SK-N-DZ (cell line): Measurements from ENCODE around the gene OSBPL7. TPM values are rescaled to one million over a fixed set of nuclear protein-coding genes. Genes with fewer than 3 reads are reported as not detected.
A peak's percentile ranks its signal among the peaks of the same experiment; 100 is the strongest.

ENCODE experiments used
- DNase-seq: peaks from one replicate; pipeline ENCODE4 v3.0.0-alpha.2; 2015; ENCODE audit warnings: low spot score
- polyA plus RNA-seq, 2 experiments: library from polyadenylated mRNA; depleted of rRNA; stranded (reverse); fragments of >200 nt; gene quantifications; 2 replicates each; pipeline ENCODE4 v1.2.3, GENCODE V29; 2014

OSBPL7 gene, protein sequence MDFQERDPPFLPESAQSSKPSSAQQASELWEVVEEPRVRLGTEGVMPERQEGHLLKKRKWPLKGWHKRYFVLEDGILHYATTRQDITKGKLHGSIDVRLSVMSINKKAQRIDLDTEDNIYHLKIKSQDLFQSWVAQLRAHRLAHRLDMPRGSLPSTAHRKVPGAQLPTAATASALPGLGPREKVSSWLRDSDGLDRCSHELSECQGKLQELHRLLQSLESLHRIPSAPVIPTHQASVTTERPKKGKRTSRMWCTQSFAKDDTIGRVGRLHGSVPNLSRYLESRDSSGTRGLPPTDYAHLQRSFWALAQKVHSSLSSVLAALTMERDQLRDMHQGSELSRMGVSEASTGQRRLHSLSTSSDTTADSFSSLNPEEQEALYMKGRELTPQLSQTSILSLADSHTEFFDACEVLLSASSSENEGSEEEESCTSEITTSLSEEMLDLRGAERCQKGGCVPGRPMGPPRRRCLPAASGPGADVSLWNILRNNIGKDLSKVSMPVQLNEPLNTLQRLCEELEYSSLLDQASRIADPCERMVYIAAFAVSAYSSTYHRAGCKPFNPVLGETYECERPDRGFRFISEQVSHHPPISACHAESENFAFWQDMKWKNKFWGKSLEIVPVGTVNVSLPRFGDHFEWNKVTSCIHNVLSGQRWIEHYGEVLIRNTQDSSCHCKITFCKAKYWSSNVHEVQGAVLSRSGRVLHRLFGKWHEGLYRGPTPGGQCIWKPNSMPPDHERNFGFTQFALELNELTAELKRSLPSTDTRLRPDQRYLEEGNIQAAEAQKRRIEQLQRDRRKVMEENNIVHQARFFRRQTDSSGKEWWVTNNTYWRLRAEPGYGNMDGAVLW
- polyA plus RNA-seq (2014; cell fraction: cytosol; rRNA removed): 6.6 and 9.5 TPM in 2 replicates
- polyA plus RNA-seq (2014; cell fraction: nucleus; rRNA removed): 80.3 and 121 TPM in 2 replicates

DNA sequence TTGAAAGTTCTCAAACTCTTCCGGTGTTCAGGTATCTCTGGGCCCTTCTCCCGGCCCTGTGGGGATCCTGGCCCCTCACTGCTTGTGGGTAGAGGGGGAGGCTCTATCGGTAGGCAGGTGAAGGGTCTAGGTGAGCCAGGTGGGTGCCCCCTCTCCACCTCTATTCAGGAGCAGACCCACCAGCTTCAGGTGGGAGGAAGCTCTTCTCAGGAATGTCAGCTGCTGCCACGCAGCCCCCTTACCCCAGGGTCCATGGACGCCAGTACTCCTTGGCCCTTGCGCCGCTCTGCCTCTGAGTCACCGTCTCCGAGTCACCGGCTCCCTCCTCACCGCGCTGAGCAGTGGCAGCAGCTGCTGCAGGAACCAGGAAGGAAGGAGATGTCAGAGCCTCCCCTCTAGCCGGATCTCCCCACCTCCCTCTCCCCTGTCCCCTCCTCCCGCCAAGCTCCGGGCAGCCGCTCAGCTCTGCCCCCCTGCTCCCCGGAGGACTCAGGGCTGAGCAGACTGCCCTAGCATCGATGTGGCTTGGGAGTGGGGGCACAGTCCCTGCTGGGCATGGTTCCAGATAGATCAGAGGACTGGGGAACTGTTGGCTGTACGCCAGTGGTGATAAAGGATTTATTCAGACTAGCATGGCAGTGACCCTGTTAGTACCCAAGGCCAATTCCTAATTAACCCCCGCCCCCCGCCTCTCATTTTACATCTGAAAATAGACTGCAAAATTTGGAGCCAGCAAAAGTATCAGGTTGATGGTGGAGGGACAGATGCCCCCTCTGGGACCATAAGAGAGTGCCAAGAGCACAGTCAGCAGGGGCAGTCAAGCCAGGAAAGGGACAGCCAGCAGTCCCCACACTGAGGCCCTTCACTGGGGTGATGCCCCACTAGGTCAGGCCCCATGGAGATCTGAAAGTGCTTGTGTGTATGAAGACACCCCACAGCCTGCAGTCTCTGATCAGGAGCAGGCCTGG, at the start of gene OSBPL7:
Gene OSBPL7, minus strand, starts transcription at position 371 of the 968 bp plus-strand sequence. CDS start 1,516 bp downstream, outside the sequence.
- peak; percentile 86 for DNase-seq

DNA sequence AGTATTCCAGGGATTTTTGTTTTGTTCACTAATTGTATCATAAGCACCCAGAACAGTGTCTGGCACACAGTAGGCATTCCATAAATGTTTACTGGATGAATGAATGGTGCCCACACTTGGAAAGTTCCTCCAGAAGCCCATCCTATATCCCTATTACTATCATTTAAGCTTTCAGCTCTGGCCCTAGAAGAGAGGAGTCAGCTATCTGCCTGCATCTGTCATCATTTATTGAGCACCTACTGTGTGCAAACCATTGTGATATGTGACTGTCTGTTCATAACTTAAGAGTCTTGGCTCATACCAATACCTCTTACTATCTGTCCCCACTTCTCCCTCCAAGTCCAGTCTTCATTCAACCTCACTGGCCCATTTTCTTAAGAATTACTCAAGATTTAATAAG, 49.5 kb upstream of the OSBPL7 start:
- DNase-seq: no peak

DNA sequence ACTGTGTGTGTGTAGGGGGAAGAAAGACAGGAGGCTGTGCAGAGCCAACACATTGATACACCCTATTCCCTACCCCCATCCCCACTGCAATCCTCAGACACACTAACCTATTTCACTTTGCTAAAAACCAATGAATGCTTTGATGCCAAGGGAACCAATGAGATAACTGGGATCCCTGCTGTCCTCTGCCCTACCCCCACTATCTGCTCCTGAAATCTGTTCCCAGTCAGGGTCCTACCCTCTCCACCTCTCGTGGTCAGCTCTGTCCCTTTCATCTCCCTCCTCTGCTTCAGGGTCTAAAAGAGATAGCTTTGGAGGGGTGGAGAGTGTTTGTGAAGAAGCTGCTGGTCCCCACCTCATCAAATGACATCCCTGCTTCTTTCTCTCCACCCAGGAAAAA, 48.5 kb upstream of the OSBPL7 start:
- DNase-seq: no peak

DNA sequence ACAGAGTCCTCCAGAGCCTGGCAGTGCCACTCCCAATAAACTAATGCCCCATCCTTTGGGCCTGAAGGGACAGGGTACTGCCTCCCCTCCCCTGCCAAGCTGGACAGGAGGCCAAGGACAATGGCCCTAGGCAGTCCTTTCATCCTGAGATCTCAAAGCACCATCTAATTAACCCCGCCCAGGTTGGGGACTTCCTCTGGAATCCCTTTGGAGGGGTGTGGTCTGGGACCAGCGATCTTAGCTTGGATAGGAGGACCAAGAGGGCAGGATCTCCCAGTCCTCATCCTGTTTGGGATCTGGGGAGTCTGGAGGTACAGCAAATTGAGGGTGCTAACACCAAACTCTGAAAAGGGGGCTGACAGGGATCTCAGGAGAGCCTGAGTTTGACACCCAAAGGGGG, 47.5 kb upstream of the OSBPL7 start:
- DNase-seq: no peak

DNA sequence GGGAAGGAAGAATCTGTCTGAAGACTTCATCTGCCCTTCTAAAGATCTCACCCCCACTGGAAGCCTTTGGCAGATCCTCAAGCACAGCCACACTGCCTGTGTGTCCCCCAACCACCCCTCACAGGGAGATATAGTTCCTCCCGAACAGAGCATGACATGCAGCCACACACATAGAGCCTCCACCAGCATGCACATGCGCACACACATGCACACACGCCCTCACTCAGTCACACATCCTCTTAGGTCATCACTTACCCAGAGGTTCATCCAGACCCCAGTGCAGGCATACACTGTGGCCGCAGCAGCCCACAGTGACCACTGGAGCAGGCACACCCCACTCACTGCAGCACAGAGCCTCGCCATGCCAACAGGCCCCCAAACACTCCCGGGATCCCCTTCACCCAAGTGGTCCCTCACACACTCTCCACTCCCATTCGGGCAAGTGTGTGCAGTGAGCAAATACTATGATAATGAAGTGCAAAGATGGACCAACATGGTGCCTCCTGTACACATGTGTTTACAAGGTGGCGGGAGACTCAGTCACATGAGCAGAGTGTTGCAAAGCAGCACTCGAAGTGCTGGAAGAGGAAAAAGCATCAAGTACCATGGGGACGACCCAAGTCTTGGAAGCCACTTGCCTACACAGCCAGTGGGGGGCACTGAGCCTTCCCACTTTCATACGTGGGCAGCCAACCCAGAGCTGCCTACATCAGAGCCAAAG, 46.4 kb upstream of the OSBPL7 start:
- no peak for DNase-seq

DNA sequence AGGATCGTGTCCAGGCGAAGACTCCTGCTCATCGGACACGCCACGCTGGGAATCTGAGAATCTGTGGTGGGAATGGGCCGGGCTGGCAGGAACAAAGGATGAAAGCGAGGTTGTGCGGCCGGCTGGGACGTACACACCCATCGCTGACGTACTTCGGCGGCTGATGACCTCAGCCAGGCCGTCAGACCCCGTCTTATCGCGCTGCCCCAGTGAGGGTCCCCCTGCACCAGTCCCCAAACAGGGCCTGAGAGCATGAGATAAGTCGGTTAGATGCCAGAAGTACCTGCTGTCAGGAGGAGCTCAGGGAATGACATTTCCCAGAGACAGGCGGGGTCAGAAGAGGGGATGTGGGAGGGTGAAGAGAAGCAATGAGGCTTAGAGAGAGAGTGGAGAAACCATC, 45.3 kb upstream of the OSBPL7 start:
- peak; percentile 85 for DNase-seq

DNA sequence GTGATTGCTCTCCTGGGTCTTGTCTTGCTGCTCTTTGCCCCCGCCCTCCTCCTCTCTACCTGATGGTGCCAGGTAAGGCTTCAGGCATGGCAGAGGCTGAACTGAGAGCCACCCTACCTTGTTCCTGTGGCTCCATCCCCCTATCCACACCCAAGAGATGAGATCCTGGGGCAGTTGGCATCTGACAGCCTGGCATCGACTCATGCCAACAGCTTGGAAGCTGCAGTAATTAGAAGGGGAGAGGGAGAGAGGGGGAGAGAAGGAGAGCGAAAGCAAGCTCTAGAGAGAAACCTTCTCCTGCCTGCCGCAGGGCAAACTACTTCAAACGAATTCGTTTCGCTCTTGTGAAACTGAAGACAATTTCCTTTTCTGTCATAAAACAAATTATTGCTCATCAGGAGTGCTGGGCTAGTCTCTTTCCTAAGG, 43.2 kb upstream of the OSBPL7 start:
- no peak for DNase-seq

DNA sequence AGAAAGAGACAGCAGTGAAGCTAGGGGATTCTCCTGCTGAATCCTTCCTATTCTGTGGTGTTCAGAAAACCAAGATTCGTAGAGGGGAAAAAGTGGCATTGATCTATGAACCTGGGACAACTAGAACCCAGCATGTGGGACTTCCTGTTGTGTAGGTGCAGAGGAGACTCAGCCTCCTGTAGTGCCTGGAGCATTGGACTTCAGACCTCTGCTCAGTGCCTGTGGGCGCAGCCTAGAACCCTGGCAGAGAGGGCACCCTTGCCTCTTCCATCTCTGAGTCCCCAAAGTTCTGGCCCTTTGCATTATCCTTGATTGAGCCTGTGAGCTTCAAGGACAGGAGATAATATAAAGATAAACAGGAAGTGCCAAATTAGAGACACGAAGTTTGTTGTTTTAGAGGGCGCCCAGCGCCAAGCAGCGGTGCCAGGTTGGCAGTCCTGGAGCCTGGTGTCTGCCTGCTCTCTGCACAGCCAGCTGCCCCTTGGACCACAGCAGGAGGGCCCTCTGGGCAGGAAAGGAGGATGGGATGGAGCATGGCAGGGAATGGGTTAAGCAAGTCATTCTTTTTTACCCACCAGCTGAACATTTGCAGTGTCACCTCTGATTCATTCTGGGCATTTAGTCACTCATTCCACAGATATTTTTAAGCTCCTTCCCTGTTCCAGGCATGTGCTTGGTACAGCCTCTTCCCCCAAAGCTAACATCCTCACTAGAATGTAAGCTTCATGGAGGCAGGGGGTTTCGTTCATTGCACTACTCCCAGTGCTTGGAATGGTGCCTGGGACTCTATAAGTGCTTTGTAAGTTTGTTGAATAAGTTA, 41.2 kb upstream of the OSBPL7 start:
- no peak for DNase-seq

DNA sequence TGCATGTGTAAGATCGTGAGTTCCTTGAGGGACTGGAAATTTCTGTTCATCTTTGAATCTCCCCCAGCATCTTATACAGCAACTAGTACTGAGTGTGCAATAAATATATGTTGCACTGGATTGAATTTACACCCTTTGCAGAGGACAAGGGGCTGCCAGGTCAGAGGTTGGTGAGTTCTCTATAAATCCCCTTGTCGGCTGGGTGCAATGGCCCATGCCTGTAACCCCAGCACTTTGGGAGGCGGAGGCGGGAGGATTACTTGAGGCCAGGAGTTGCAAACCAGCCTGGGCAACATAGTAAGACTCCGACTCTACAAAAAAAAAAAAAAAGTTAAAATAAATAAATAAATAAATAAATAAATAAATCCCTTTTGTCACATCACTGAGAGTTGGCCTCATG, 38.8 kb upstream of the OSBPL7 start:
- DNase-seq: no peak

DNA sequence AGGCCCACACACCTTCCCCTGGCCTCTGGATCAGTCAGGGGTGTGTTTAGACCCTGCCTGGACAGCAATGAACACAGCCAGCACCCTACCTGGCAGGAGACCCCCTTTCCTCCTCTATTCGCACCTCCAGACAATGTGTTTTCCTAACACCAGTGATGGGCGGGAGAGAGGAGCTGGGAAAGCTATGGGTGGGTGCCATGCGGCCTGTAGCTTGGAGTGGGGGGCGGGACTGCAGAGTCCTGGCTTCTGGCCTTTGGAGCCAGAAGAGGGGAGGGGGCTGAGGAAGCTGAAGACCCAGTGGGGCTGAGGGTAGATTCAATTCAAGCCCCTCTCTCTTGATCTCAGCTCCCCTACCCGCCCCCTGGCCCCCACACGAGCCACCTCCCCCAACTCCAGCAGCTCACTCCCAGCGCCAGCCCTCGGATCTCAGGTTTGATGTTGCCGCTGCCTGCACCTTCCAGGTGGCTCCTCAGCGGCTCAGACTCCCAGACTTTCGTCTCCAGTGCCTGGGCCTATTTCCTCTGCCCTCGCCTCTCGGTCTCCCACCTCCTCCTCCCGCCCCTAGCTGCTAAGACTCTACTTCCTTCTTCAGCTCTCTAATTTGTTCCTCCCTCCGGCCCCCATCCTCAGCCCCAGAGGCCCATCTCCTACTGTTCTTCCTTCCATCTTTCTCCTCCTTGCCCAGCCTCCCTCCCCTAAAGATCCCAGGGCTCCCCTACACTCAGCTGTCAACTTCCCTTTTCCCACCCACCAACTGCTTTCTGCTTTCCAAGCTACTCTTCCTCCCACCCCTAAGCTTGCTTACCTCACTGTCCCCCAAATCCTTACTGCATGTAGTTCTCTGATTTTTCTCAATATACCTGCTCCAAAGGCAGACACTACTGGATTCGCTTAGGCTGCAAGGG, 36.2 kb upstream of the OSBPL7 start:
- DNase-seq: no peak

DNA sequence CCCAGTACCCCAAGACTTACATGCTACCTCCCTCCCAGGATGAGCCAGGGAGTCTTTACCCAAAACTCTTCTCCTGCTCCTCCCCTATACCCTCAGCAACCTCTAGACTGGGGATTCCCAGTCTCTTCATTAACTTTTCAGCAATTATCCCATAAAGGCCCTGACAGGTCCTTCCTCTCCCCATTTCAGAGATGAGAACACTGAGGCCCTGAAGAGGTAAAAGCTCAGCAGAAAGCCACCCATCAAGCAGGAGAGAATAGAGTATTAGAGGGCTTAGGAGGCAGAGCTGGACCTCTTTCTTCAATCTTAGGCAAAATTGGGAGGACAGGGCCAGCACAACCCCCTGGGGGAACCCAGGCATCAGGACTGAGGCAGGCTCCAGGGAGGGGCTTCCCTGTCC, 35.2 kb upstream of the OSBPL7 start:
- DNase-seq: no peak

DNA sequence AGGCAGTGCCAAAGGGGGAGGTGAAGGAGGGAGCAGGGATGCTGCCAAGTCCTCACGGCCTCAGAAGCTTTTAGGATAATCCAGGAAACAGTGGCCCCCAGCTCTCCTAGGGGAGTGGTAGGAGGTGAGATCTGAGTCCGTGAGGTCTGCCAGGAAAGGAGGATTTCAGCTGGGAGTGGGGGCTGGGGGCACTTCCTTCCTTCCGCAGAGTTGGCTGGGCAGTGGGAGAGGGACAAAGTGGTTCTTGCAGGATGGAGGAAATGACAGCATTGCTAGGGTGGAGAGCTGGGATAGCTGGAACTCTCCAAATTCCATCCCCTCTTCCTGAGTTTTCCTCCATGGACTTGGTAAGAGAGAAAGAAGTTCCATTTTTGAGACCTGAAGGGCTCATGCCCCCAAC, 34.1 kb upstream of the OSBPL7 start:
- DNase-seq: no peak

DNA sequence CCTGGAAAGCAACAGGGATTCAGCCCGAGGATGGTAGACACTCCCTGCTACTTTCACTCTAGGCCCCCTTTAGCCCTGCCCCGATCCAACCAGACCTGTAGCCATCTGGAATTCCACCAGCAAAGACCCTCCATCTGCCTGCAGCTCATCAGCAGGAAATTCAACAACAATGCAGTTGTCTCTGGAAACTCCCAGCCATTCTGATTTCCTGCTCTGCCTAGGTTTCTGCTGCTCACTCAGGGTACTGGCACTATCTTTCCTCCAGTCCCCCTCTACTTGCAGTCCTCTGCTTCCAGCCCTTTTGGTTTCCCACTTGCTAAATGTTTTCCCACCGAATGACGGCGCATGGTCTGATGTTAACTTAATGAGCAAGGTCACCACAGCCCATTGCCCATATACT, 32.0 kb upstream of the OSBPL7 start:
- no peak for DNase-seq

DNA sequence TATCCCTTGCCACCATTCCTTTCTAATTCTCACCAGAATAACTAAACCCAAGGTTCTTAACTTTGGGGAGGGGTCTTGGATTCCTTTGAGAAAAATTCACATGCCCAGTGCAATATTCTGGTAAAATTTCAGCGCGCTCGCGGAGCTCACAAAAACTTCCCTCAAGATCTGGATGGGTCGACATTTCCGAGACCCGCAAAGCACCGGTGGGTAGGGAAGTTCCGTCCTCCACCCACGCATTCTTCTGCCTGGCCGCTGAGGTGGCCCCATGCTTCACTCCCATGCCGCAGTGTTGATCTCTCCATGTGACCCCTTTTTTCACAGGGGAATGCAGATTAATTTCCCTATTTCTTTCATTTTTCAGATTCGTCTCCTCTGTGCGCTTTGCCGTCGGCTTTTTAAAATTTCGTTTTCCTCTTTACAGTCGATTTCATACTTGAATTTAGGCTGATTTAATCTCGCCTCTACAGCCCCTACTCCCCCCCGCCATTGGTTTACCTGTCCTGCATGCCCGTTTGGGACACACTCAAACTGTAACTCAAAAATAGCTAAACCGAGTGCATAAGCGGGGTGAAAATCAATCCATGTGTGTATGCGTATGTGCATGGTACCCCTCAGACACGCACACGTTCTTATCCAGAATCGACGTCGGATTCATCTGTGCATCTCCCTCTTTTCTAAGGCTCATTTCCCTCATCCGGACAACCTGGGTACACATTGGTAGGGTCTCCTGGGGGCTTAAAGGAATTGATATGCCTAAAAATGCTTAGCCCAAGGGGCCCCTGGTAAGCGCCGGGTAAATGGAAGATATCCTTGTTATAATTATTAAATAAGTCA, 30.7 kb upstream of the OSBPL7 start:
- no peak for DNase-seq

DNA sequence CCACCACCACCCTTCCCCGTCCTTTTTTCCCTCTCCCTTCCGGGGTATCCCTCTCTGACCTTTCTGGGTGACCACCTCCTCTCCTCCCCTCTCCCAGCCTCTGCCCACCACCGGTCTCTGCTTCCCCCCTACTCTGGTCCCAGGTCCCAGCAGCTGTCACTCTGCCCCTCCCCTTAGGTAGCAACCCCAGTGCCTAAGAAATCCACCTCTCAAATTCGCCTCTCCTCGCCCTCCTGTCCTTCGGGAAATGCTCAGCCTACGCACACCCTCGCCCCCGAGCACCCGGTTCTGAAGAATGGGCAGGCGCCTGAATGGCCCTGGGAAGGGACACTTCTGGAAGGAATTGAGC, 30.1 kb upstream of the OSBPL7 start:
- DNase-seq: no peak

DNA sequence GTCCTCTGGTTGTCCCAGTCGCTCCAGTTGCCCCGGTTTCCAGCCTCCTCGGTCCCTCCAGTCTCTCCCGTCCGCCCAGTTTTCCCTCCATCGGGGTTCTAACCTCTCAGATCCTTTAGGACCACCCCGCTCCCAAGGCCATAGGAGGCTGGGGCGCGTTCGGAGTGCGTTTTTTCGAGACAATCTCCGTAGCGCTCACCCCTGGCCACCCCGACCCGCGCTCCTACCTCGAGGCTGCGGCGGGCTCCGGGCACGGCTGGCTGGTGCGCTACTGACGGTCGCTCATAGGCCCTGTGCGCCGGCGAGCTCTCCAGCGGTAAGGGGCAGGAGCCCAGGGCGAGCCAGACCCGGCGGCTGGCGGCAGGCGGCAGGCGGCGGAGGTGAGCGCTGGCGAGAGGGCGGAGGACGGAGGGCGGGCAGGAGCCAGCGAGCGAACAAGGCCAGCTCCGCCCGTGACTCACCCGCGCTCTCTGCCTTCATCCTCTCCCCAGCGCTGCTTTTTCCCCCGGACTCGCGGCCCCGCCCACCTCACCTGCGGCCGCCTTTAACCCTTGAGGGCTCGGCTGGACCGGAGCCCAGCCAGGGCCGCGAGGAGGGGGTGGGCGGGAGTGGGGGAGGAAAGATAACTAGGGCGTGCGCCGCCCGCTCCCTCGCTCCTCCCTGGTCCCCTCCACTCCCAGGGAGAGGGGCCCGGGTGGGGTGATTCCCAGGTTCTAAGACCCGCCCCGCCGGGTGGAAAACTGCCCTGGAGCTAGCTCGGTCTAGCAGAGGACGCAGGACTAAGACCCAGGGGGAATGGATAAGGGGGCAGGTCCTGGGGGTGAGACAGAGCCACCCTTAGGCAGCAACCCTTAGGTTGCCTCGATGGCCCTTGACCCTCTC, 29.3 kb upstream of the OSBPL7 start, which contains the start of gene SP6:
Gene SP6, minus strand, starts transcription at position 472 of the 882 bp plus-strand sequence. CDS start 2,734 bp downstream, outside the sequence.
- DNase-seq: peak; percentile 70

DNA sequence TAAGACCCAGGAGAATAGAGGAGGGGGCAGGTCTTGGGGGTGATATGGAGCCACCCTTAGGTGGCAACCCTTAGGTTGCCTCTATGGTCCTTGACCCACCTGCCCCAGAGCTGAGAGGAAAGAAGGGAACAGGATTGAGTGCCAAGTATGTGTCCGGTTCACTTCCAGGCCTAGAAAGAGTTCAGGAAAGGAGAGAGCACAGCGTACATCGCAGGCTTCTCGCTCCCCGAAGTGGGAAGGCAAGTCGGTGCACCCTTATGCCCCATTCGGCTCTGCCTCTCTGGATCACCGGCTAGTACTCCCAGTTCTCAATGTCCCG, 28.7 kb upstream of the OSBPL7 start:
- no peak for DNase-seq
